Loucy (cell line): ENCODE data around the gene SPOPL.

Experiments
- H2AFZ ChIP-seq: fragments of 200-600 bp; sonication (generic); 2 replicates; pipeline ENCODE4 v1.6.0; 2016; ENCODE audit warnings: antibody characterized with exemption, mild to moderate bottlenecking, low read length, moderate library complexity
- H3F3A ChIP-seq: fragments of 200-600 bp; 2 replicates; pipeline ENCODE4 v1.6.0; 2016; ENCODE audit warnings: antibody characterized with exemption, low read depth, mild to moderate bottlenecking
- H3K27me3 ChIP-seq: fragments of 200-600 bp; sonication (generic); 2 replicates; pipeline ENCODE4 v1.6.1; 2014; ENCODE audit warnings: low read length, mild to moderate bottlenecking; ENCODE audit not compliant: insufficient read depth, poor library complexity, severe bottlenecking
- H3K36me3 ChIP-seq: fragments of 200-600 bp; sonication (generic); 2 replicates; pipeline ENCODE4 v1.6.1; 2016; ENCODE audit warnings: low read length; ENCODE audit not compliant: insufficient read depth
- H3K4me1 ChIP-seq: fragments of 200-600 bp; sonication (generic); 2 replicates; pipeline ENCODE4 v1.5.1; 2014; ENCODE audit warnings: low read length, mild to moderate bottlenecking; ENCODE audit not compliant: insufficient read depth, poor library complexity, severe bottlenecking
- H3K4me2 ChIP-seq: fragments of 200-600 bp; sonication (generic); 2 replicates; pipeline ENCODE4 v1.6.0; 2014; ENCODE audit warnings: antibody characterized with exemption, low read length, low read depth, mild to moderate bottlenecking; ENCODE audit not compliant: poor library complexity, severe bottlenecking
- H3K4me3 ChIP-seq: fragments of 200-600 bp; sonication (generic); 2 replicates; pipeline ENCODE4 v1.5.1; 2014; ENCODE audit warnings: low read length, mild to moderate bottlenecking, mixed read lengths; ENCODE audit not compliant: poor library complexity, severe bottlenecking
- H3K79me2 ChIP-seq: fragments of 200-600 bp; sonication (generic); 2 replicates; pipeline ENCODE4 v1.6.1; 2014; ENCODE audit warnings: low read length; ENCODE audit not compliant: insufficient read depth
- H3K9ac ChIP-seq: fragments of 200-600 bp; sonication (generic); 2 replicates; pipeline ENCODE4 v1.6.0; 2014; ENCODE audit warnings: mild to moderate bottlenecking, low read depth, low read length, moderate library complexity; ENCODE audit not compliant: poor library complexity, severe bottlenecking
- H3K9me2 ChIP-seq: fragments of 200-600 bp; sonication (generic); replicated peaks from 2 replicates; pipeline ENCODE4 v1.6.1; 2016; ENCODE audit warnings: low read depth, low read length, mixed read lengths
- H3K9me3 ChIP-seq: fragments of 200-600 bp; sonication (generic); 2 replicates; pipeline ENCODE4 v1.6.1; 2014; ENCODE audit warnings: mild to moderate bottlenecking, antibody characterized with exemption, low read length, low read depth; ENCODE audit not compliant: insufficient read depth
- H4K20me1 ChIP-seq: fragments of 200-600 bp; sonication (generic); 2 replicates; pipeline ENCODE4 v1.6.0; 2014; ENCODE audit warnings: antibody characterized with exemption, low read length, mild to moderate bottlenecking; ENCODE audit not compliant: insufficient read depth, poor library complexity, severe bottlenecking
- CTCF ChIP-seq: fragments of 200-600 bp; sonication (generic); conservative IDR thresholded peaks from 2 replicates; pipeline ENCODE4 v1.5.1; 2014; ENCODE audit warnings: mild to moderate bottlenecking, antibody characterized with exemption, low read length
- EZH2phosphoT487 ChIP-seq: fragments of 200-600 bp; IDR thresholded peaks from 2 replicates; pipeline ENCODE4 v1.6.1; 2018; ENCODE audit warnings: antibody characterized with exemption, mild to moderate bottlenecking, moderate library complexity, borderline replicate concordance

SPOPL gene

GRCh38 chr2:138601458-138602165, 100.0 kb downstream of the SPOPL start:
- no peaks in the 10 kb centered on the region for H3F3A ChIP-seq
- no peaks in the 10 kb centered on the region for H3K9me2 ChIP-seq
- TF ChIP-seq EZH2phosphoT487, result no peak
- no peak for TF ChIP-seq CTCF
- H2AFZ ChIP-seq, result no peak overlapping the region
- no peak overlapping the region for H3K4me2 ChIP-seq
- no peaks in the 10 kb centered on the region for H3K36me3 ChIP-seq
- H3K79me2 ChIP-seq, result no peaks in the 10 kb centered on the region
- no peak overlapping the region for H3K9ac ChIP-seq
- no peaks in the 10 kb centered on the region for H3K27me3 ChIP-seq
- no peaks in the 10 kb centered on the region for H3K4me1 ChIP-seq
- no peak overlapping the region for H3K4me3 ChIP-seq
- H4K20me1 ChIP-seq, result no peaks in the 10 kb centered on the region
- no peaks in the 10 kb centered on the region for H3K9me3 ChIP-seq

- Histone ChIP-seq H3K9ac (no peak overlapping the region), H4K20me1 (no peaks in the 10 kb centered on the region), H3K9me3 (no peaks in the 10 kb centered on the region), H3F3A (no peaks in the 10 kb centered on the region), H3K79me2 (no peaks in the 10 kb centered on the region), H2AFZ (no peak overlapping the region), H3K27me3 (no peaks in the 10 kb centered on the region), H3K4me2 (no peak overlapping the region), H3K4me3 (no peak overlapping the region), H3K36me3 (no peaks in the 10 kb centered on the region), H3K9me2 (no peaks in the 10 kb centered on the region), H3K4me1 (no peaks in the 10 kb centered on the region)
- no peak for TF ChIP-seq CTCF
- TF ChIP-seq EZH2phosphoT487, result no peak
Measured at GRCh38 chr2:138602166-138602460, 100.5 kb downstream of the SPOPL start.

- no peaks in the 10 kb centered on the region for H3F3A ChIP-seq
- no peaks in the 10 kb centered on the region for H3K27me3 ChIP-seq
- H3K36me3 ChIP-seq, result no peaks in the 10 kb centered on the region
- H4K20me1 ChIP-seq, result no peaks in the 10 kb centered on the region
- H3K9me2 ChIP-seq, result no peaks in the 10 kb centered on the region
- no peaks in the 10 kb centered on the region for H3K4me1 ChIP-seq
- H3K79me2 ChIP-seq, result no peaks in the 10 kb centered on the region
- no peak overlapping the region for H2AFZ ChIP-seq
- no peak overlapping the region for H3K9ac ChIP-seq
- no peak overlapping the region for H3K4me3 ChIP-seq
- no peak overlapping the region for H3K4me2 ChIP-seq
- H3K9me3 ChIP-seq, result no peaks in the 10 kb centered on the region
- TF ChIP-seq CTCF (no peak), EZH2phosphoT487 (no peak)
Measured at GRCh38 chr2:138607746-138608145, 106.2 kb downstream of the SPOPL start.
